Glutamatergic neuron (in vitro differentiated cells): ENCODE measurements around the gene C9orf43. TPM values are rescaled to one million over a fixed set of nuclear protein-coding genes. Genes with fewer than 3 reads are reported as not detected.

Experiments
- DNase-seq: peaks from one replicate; pipeline ENCODE4 v3.0.0; 2022
- H3K27ac Mint-ChIP-seq: one replicate; pipeline ENCODE4 v1.8.0; 2020; ENCODE audit warnings: mild to moderate bottlenecking, mixed read lengths, inconsistent platforms; ENCODE audit not compliant: unreplicated experiment
- H3K27me3 Mint-ChIP-seq: one replicate; pipeline ENCODE4 v1.8.0; 2020; ENCODE audit warnings: mild to moderate bottlenecking, moderate library complexity, mixed read lengths, inconsistent platforms; ENCODE audit not compliant: unreplicated experiment
- H3K36me3 Mint-ChIP-seq: one replicate; pipeline ENCODE4 v1.8.0; 2020; ENCODE audit warnings: mild to moderate bottlenecking, mixed read lengths, inconsistent platforms; ENCODE audit not compliant: unreplicated experiment
- H3K4me1 Mint-ChIP-seq: one replicate; pipeline ENCODE4 v1.8.0; 2020; ENCODE audit warnings: mild to moderate bottlenecking, low read depth, mixed read lengths, inconsistent platforms; ENCODE audit not compliant: unreplicated experiment
- H3K4me3 Mint-ChIP-seq: one replicate; pipeline ENCODE4 v1.8.0; 2020; ENCODE audit warnings: mild to moderate bottlenecking, mixed read lengths, inconsistent platforms; ENCODE audit not compliant: unreplicated experiment
- H3K9me3 Mint-ChIP-seq: one replicate; pipeline ENCODE4 v1.8.0; 2020; ENCODE audit warnings: mild to moderate bottlenecking, moderate library complexity, mixed read lengths, inconsistent platforms; ENCODE audit not compliant: unreplicated experiment
- CTCF ChIP-seq: fragments of 200-600 bp; sonication (generic); IDR thresholded peaks from one replicate; pipeline ENCODE4 v1.5.0; 2021; ENCODE audit not compliant: partially characterized antibody, unreplicated experiment
- total RNA-seq: library from RNA; stranded (reverse); fragmentation: NEBNext Ultra II Directional; extraction: Animal tissue kit (Norgen Biotek cat#: 25700); gene quantifications from one replicate; pipeline ENCODE4 v1.2.1, GENCODE V29; 2021; ENCODE audit not compliant: unreplicated experiment

C9orf43 gene
- total RNA-seq, 1 donor from 2014 or later = 0.47 TPM

- peaks cover 3% of the 10 kb centered on the region for H3K9me3 Mint-ChIP-seq
- H3K27ac Mint-ChIP-seq = no peak overlapping the region
- no peak overlapping the region for H3K4me3 Mint-ChIP-seq
- no peak for DNase-seq
- H3K4me1 Mint-ChIP-seq = peaks cover 2% of the 10 kb centered on the region
- H3K36me3 Mint-ChIP-seq = no peaks in the 10 kb centered on the region
- no peaks in the 10 kb centered on the region for H3K27me3 Mint-ChIP-seq
- no peak for TF ChIP-seq CTCF
Measured at GRCh38 chr9:113444736-113445135, 34.2 kb downstream of the C9orf43 start.

- TF ChIP-seq CTCF = peak; percentile 76
- no peaks in the 10 kb centered on the region for H3K27me3 Mint-ChIP-seq
- H3K4me3 Mint-ChIP-seq = no peak overlapping the region
- no peak for DNase-seq
- H3K4me1 Mint-ChIP-seq = peaks cover 2% of the 10 kb centered on the region
- H3K36me3 Mint-ChIP-seq = no peaks in the 10 kb centered on the region
- H3K27ac Mint-ChIP-seq = no peak overlapping the region
- H3K9me3 Mint-ChIP-seq = peaks cover 3% of the 10 kb centered on the region
Measured at GRCh38 chr9:113446323-113446740, 35.8 kb downstream of the C9orf43 start.

GRCh38 chr9:113449376-113449775 is 38.8 kb downstream of the C9orf43 start:
- H3K36me3 Mint-ChIP-seq = no peaks in the 10 kb centered on the region
- peaks cover 2% of the 10 kb centered on the region for H3K4me1 Mint-ChIP-seq
- DNase-seq = no peak
- peaks cover 3% of the 10 kb centered on the region for H3K9me3 Mint-ChIP-seq
- H3K27ac Mint-ChIP-seq = no peak overlapping the region
- no peak for TF ChIP-seq CTCF
- H3K27me3 Mint-ChIP-seq = no peaks in the 10 kb centered on the region
- H3K4me3 Mint-ChIP-seq = no peak overlapping the region

- Mint-ChIP-seq H3K4me3 (no peak overlapping the region), H3K4me1 (peaks cover 8% of the 10 kb centered on the region), H3K27me3 (no peaks in the 10 kb centered on the region), H3K27ac (no peak overlapping the region), H3K9me3 (no peaks in the 10 kb centered on the region), H3K36me3 (no peaks in the 10 kb centered on the region)
- no peak for DNase-seq
- no peak for TF ChIP-seq CTCF
Measured at GRCh38 chr9:113452113-113452605, 41.6 kb downstream of the C9orf43 start.

- Mint-ChIP-seq H3K27ac (no peak overlapping the region), H3K27me3 (peaks cover 3% of the 10 kb centered on the region), H3K36me3 (no peaks in the 10 kb centered on the region), H3K4me1 (peaks cover 8% of the 10 kb centered on the region), H3K4me3 (no peak overlapping the region), H3K9me3 (peaks cover 1% of the 10 kb centered on the region)
- no peak for DNase-seq
- no peak for TF ChIP-seq CTCF
Measured at GRCh38 chr9:113454914-113455761, 44.6 kb downstream of the C9orf43 start.
